IPS-18a (cell line): ENCODE data around the gene CREG2.

Experiments used
- H3K27ac ChIP-seq: one replicate; pipeline ENCODE4 v1.5.1; 2013; ENCODE audit warnings: low read length
- H3K27me3 ChIP-seq: one replicate; pipeline ENCODE4 v1.6.1; 2013; ENCODE audit warnings: mild to moderate bottlenecking, low read length; ENCODE audit not compliant: control insufficient read depth, insufficient read depth
- H3K36me3 ChIP-seq: one replicate; pipeline ENCODE4 v1.6.1; 2013; ENCODE audit warnings: low read depth, low read length; ENCODE audit not compliant: control insufficient read depth
- H3K4me1 ChIP-seq: one replicate; pipeline ENCODE4 v1.6.1; 2013; ENCODE audit warnings: low read depth, low read length; ENCODE audit not compliant: control insufficient read depth
- H3K4me3 ChIP-seq: one replicate; pipeline ENCODE4 v1.5.1; 2013; ENCODE audit warnings: low read length
- H3K9ac ChIP-seq: one replicate; pipeline ENCODE4 v1.6.1; 2013; ENCODE audit warnings: mild to moderate bottlenecking, low read length, moderate library complexity
- H3K9me3 ChIP-seq: one replicate; pipeline ENCODE4 v1.6.1; 2013; ENCODE audit warnings: low read depth, low read length; ENCODE audit not compliant: control insufficient read depth

Gene CREG2

DNA sequence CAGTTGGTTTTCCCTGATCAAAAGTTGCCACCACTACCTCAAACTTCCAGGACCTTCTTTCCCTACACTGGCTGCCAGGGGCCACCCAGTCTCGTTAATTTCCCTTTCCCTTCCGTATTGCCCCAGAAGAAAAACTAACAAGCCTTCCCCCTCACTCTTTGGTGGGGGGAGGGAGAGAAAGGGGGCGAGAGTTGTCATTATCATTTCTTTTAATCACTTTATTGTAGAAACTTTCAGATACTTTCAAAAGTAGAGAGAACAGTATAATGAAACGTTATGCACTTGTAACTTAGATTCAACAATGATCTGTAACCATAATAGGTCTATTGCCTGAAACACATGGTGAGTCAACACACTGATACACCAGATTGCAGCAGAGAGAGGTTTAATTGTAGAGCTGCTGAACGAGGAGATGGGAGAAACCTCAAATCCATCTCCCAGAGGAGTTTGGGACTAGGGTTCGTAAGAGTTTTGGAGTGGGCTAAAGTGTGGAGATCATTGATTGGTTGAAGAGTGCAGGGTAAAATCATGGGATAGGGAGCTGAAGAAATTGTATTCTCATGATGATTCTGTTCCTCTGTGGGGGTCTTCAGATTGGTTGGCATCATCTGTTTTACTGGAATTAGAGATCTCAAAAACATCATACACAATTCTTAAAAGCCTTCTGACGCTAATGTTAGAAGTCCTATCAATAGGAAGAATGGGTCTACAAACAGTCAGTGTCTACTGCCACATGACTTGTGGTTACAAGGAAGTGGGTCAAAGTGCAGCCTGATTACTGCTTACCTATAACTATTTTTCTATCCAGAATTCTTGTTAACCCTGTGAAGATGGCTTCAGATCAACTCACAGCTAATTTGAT, 76.2 kb downstream of the CREG2 start:
- Histone ChIP-seq H3K4me1 (peaks cover 11% of the 10 kb centered on the region), H3K27me3 (peaks cover 7% of the 10 kb centered on the region), H3K4me3 (no peak overlapping the region), H3K9me3 (no peaks in the 10 kb centered on the region), H3K27ac (no peak overlapping the region), H3K36me3 (no peaks in the 10 kb centered on the region), H3K9ac (no peak overlapping the region)

GRCh38 chr2:101310090-101310833, 77.0 kb downstream of the CREG2 start:
- peaks cover 13% of the 10 kb centered on the region for H3K4me1 ChIP-seq
- H3K9me3 ChIP-seq = no peaks in the 10 kb centered on the region
- no peak overlapping the region for H3K4me3 ChIP-seq
- peaks cover 7% of the 10 kb centered on the region for H3K27me3 ChIP-seq
- H3K36me3 ChIP-seq = no peaks in the 10 kb centered on the region
- H3K9ac ChIP-seq = no peak overlapping the region
- H3K27ac ChIP-seq = no peak overlapping the region

GRCh38 chr2:101308432-101309210, 78.7 kb downstream of the CREG2 start, which contains the start of gene RNF149:
RNF149 (minus strand) TSS chr2:101308701; CDS start chr2:101308588, 113 bp downstream.
- Histone ChIP-seq H3K9me3 (no peaks in the 10 kb centered on the region), H3K4me1 (peaks cover 13% of the 10 kb centered on the region), H3K27ac (peak within 1 kb of the TSS; percentile 3)

DNA sequence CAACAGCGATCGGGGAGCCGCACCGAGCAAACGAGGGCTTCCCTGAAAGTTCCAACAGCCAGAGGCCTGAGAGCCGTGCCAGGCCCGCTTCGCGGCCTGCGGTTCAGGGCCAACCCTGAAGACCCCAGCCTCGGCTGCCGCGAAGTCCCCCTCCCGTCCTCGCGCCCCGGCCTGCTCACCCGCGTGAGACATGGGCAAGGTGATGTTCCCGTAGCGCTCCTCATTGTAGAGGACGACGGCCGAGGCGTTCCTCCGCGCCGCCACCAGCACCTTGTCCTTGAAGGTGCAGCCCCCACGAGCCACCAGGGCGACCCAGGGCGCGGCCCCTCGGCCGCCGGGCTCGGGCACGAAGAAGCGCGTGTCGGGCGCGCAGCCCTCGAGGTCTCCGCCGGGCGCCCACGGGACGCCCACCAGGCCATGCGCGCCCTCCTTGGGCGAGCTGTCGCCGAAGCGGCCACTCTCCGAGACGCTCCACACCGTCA, 79.3 kb downstream of the CREG2 start:
- Histone ChIP-seq H3K9me3 (no peaks in the 10 kb centered on the region), H3K27ac (no peak overlapping the region), H3K27me3 (peaks cover 7% of the 10 kb centered on the region)

More at GRCh38 chr2:101308432-101309210, 78.7 kb downstream of the CREG2 start, which contains the start of gene RNF149:
- peaks cover 7% of the 10 kb centered on the region for H3K27me3 ChIP-seq
- H3K9ac ChIP-seq = peak within 1 kb of the TSS; percentile 57
- peak within 1 kb of the TSS; percentile 75 for H3K4me3 ChIP-seq
- H3K36me3 ChIP-seq = no peaks in the 10 kb centered on the region

DNA sequence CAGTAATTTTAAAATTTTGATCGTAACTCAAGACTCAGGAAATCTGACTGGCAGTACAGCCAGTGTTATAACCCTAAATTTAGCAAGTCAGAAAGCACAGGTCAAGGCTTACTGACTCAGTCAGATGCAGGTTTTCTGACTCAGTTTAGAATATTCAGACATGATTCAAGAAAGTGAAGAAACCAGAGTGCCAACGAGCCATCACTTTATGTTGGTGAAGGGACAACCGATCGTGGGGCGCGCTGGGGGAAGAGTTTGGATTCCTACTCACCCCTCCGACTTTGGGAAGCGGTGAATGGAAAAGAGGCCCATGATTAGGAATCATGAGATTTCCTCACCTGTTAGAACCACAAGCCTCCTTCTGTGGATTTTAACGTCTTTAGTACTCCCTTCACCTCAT, 79.8 kb downstream of the CREG2 start:
- H3K4me3 ChIP-seq = peak overlapping the region; percentile 75
- H3K27ac ChIP-seq = no peak overlapping the region
- H3K9ac ChIP-seq = peak overlapping the region; percentile 57
- peaks cover 13% of the 10 kb centered on the region for H3K4me1 ChIP-seq
- H3K36me3 ChIP-seq = no peaks in the 10 kb centered on the region
- H3K9me3 ChIP-seq = no peaks in the 10 kb centered on the region
- peaks cover 7% of the 10 kb centered on the region for H3K27me3 ChIP-seq

More for the DNA sequence above, 79.3 kb downstream of the CREG2 start:
- Histone ChIP-seq H3K4me3 (peak overlapping the region; percentile 75), H3K36me3 (no peaks in the 10 kb centered on the region), H3K9ac (peak overlapping the region; percentile 57), H3K4me1 (peaks cover 13% of the 10 kb centered on the region)

DNA sequence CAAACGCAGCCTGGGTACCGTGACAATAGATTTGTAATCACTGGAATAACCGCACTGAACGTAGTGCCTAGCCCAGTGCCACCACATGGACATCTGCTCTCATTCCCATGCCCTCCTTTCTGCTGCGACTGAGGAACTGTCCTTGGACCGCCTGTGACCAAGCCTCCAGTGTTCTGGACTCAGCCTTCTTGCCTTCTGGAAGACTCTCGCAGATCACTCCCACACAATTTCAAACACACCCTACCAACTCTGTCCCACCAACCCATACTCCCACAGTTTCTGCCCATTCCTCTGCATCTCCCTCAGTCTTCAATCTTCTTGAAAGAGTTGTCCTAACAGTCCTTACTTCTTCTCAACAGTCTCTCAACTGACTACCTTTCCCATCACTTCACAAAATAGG, 80.9 kb downstream of the CREG2 start:
- peak overlapping the region; percentile 75 for H3K4me3 ChIP-seq
- peaks cover 13% of the 10 kb centered on the region for H3K4me1 ChIP-seq
- no peak overlapping the region for H3K27ac ChIP-seq
- no peaks in the 10 kb centered on the region for H3K9me3 ChIP-seq
- peaks cover 7% of the 10 kb centered on the region for H3K27me3 ChIP-seq
- no peaks in the 10 kb centered on the region for H3K36me3 ChIP-seq
- no peak overlapping the region for H3K9ac ChIP-seq

DNA sequence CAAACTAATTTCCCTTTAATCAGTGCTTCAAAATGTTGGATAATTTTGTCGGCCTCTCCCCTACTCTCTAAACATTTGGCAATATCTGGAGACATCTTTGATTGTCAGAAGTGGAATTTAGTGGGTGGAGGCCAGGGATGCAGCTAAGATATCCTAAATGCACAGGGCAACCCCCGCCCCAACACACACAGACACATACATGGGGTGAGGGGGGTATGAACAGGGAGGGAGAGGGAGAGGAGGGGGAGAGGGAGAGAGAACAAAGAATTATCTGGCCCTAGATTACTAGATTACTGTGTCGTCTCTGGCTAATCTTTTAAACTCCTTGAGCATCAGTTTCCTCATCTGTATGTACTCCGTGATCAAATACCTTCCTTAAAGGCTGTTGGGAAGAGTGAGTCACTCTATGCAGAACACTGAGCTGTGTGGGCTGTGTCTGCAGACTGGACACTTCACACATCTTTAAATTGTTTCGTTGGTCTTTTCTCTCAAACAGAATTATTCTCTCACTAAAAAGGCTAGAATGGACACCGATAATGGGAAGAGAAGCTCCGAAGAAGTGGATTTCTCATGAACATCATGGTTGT, 81.7 kb downstream of the CREG2 start:
- Histone ChIP-seq H3K27me3 (peaks cover 7% of the 10 kb centered on the region), H3K9ac (no peak overlapping the region), H3K4me3 (no peak overlapping the region), H3K9me3 (no peaks in the 10 kb centered on the region), H3K27ac (no peak overlapping the region), H3K4me1 (peaks cover 13% of the 10 kb centered on the region), H3K36me3 (no peaks in the 10 kb centered on the region)

DNA sequence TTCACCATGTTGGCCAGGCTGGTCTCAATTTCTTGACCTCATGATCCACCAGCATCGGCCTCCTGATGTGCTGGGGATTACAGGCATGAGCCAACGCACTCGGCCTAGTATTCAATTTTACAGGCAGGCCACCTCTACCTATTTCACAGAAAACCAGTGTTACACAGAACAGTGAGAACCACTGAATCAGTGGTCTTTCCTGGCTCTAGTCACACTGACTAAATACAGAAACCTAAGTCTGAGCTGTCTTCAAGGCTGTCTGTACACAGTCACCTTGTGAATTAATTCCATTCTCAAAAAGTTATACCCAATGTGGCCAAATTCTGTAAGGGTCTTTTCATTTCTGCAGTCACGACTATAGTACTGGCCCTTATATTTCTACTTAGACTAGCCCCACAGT, 82.3 kb downstream of the CREG2 start:
- Histone ChIP-seq H3K4me1 (peaks cover 13% of the 10 kb centered on the region), H3K4me3 (no peak overlapping the region), H3K36me3 (no peaks in the 10 kb centered on the region), H3K27ac (no peak overlapping the region), H3K9ac (no peak overlapping the region), H3K27me3 (peaks cover 7% of the 10 kb centered on the region), H3K9me3 (no peaks in the 10 kb centered on the region)

DNA sequence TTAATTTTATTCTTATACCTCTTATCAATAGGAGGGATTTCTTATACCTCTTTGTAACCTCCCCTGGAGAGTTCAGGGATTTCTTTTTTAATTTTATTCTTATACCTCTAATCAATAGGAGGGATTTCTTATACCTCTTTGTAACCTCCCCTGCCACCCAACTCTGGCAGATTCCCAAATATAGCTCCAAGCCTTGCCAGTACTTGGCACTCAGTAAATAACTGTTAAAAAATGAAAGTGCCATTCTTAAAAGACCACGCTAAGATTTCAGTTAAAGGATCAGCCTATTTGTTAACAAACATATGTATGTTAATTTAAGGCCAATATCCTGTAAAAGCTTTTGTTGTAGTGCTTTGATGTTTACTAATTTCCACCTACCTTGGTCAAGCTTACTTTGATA, 83.6 kb downstream of the CREG2 start:
- no peak overlapping the region for H3K27ac ChIP-seq
- no peak overlapping the region for H3K4me3 ChIP-seq
- no peaks in the 10 kb centered on the region for H3K36me3 ChIP-seq
- peaks cover 13% of the 10 kb centered on the region for H3K4me1 ChIP-seq
- peaks cover 7% of the 10 kb centered on the region for H3K27me3 ChIP-seq
- no peaks in the 10 kb centered on the region for H3K9me3 ChIP-seq
- H3K9ac ChIP-seq = no peak overlapping the region

DNA sequence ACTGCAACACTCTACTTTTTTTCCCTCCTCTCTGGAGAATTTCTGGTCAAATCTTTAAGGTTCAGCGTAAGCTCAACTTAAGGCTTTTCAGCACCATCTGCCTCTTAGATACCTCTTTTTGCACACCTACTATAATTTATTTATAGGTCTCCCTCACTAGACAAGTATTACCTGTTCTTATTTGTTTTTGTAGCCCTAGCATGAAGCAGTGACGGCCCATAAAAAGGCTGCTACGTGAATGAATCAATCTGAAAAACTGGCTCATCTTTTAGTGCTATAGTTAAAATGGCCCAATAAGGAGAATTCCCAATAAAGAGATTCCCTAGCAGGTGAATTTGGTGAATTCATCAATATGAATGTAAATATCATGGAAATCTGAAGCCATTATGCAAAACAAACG, 85.3 kb downstream of the CREG2 start:
- Histone ChIP-seq H3K27ac (no peak overlapping the region), H3K4me1 (peaks cover 8% of the 10 kb centered on the region), H3K9ac (no peak overlapping the region)

DNA sequence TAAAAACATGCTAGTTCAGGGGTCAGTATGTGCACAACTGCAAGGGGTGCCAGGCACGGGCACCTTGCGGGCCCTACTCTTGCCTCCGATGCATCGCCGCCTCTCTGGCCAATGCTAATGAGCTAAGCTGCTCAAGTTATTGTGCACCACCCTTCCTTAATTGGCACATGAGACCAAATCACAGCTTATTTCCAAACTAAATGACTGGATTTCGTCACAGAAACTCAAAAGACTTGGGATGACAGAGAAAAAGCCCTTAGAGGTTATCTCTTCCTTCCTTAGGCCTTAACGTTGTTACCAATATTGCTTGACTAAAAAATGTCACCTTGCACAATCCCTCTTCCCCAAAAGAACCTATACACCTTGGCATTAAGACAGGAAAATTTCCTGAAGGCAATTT, 86.5 kb downstream of the CREG2 start:
- Histone ChIP-seq H3K9ac (no peak overlapping the region), H3K36me3 (no peaks in the 10 kb centered on the region), H3K4me1 (no peaks in the 10 kb centered on the region), H3K4me3 (no peak overlapping the region), H3K27me3 (no peaks in the 10 kb centered on the region), H3K27ac (no peak overlapping the region), H3K9me3 (no peaks in the 10 kb centered on the region)

More for the DNA sequence above, 85.3 kb downstream of the CREG2 start:
- Histone ChIP-seq H3K9me3 (no peaks in the 10 kb centered on the region), H3K4me3 (no peak overlapping the region), H3K27me3 (no peaks in the 10 kb centered on the region), H3K36me3 (no peaks in the 10 kb centered on the region)
